ELR (cell line): Measurements from ENCODE around the gene PGC.

Source experiments
- DNase-seq: peaks from one replicate; pipeline ENCODE4 v3.0.0-alpha.2; 2015; ENCODE audit warnings: low read depth

PGC gene

DNA sequence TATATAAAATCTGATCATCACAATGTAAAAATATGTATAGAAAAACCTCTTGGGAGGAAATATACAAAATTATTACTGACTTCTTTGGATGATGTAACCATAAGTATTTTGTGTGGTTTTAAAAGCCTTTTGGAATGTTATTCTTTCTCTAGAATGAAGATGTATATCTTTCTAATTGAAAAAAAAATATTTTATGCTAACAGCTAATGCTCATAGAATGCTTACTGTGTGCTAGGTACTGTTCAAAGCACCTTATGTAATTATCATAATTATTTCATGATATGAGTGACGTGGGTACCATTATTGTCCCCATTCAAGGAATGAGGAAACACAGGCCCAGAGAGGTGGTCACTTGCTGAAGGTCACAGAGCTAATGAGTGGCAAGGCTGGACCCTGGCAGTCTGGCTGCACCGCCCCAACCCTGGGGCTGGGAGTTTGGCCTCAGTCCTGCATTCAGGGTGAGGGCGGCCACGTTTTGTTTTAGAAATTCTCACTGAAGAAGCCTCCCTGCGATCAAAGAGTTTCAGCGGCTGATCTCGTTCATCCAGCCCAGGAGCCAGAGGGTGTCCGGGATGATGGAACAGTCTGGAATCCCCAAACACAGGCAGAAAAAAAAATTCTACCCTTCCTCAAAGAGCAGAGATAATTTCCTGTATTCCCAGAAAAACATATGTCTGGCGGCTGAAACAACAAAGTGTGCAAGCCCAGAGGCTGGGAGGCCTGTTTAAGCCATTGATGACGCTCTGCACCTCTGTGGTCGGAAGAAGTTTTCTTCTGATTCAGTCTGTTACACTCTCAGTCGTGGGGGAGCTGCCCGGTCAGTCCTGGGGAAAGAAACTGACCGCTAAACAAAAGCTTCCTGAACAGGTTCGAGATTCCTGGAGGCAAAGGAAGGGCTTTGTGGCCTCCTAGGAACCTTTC, 49.1 kb downstream of the PGC start:
- DNase-seq, result peak; percentile 94

GRCh38 chr6:41696788-41697187, 50.4 kb downstream of the PGC start:
- no peak for DNase-seq

DNA sequence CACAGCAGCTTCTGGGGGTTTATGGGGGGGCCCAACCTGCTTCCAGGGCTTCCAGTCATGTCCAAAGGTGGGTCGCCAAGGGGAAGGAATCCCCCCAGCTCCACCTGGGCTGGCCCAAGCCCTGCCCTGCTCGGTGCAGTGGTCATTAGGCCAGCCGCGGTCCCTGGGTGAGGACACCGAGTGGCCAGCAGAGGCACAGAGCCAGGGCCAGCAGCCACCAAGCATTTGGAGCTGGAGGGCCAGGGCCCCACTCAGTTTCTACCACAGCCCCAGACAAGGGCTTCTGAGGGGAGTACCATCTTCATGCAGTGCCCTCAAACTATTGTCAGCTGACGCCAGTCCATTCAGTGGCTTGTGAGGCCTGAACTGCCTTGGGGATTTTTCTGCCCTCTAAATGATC, 51.4 kb downstream of the PGC start:
- DNase-seq, result no peak

DNA sequence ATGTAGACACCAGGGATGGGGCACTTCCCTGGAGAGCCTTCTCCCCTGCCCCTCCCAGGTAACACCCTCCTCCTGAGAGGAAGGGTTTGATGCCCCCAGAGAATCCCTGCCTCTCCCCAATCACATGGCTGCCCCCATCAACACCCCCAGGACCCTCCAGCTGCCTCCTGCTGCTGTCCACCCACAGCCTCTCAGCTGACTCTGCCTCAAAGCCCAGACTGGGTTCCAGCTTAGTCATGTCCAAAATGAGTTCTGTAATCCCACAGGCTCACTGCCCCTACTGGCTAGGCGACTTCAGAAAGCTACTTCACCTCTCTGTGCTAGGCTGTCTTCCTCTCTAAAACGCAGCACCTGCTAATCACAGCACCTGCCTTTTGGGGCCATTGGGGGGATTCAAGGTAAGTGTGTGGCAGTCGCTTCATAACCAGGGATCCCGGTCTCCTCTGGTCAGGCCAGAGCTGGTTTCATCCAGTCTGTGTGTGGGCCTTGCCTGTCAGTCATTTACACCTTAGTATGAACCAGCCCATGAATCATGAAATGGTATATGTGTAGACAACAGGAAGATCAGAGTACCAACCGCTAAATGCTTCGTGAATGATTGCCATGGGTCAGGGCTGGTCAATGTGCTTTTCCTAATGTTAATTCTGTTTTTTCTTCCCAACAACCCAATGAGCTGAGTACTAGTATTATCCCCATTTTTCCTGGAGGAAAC, 52.2 kb downstream of the PGC start:
- DNase-seq, result peak; percentile 32

GRCh38 chr6:41693281-41694240, 53.6 kb downstream of the PGC start:
- DNase-seq, result no peak

- no peak for DNase-seq
These were observed 54.5 kb downstream of the PGC start for GRCh38 chr6:41692730-41693129.

DNA sequence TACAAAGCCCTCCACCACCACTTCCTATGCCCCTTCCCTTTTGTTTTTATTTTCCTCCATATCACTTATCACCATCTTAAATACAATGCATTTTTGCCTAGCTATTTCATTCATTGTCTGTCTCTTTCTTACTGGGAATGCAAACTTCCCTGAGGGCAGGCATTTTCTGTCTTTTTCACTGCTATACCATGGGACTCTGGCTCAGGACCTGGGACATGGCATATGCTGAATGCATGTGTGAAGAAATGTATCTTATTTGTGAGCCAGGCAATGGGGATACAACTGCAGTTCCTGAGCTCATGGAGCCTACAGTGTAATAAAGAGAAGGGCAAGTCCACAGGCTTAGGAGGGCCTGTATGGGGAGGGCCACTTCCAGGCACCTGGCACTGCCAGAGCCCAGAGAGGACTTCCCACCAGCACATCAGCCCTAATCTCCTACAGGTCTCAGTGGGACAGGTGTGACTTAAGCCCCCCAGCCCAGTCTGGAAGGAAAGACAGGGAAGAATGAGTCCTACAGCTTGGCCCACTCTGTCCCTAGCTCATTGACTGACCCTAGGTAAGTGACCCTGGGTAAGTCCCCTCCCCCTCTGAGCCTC, 55.0 kb downstream of the PGC start:
- no peak for DNase-seq

- no peak for DNase-seq
These were observed 55.6 kb downstream of the PGC start for GRCh38 chr6:41691426-41692079.

DNA sequence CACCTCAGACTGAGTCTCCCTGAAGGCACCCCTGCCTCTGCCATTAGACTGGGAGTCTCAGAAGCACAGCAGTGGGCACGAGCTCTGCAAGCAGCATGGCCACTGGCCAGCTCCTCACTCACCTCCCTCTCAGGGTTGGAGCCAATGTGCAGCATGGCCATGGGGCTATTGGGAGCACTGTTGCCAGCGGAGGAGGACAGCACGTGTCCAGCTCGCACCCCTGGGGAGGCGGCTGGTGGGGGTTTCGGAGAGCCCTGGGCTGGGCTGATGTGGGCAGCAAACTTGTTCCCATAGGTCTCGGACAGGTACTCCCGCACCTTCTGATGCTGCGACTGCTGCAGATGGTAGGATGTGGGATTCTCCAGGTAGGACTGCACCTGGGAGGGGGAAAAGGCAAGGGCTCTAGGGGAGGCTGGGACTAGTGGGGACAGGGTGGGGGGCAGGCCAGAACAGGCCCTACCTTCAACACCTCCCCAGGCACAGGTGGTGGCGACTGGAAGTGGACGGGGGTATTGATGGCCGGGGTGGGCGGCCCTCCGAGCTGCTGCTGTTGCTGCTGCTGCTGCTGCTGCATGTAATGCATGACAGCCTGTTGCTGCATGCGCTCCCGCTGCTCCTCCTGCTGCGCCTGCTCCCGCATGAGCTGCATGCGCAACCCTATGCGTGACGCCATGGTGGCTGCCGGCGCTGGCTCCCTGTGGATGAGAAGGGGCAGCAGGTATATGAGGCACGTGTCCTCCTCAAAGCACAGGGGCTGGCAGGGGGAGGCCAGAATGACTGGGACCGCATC, 56.5 kb downstream of the PGC start:
- no peak for DNase-seq

GRCh38 chr6:41689171-41690008, 57.8 kb downstream of the PGC start:
- peak; percentile 46 for DNase-seq

DNA sequence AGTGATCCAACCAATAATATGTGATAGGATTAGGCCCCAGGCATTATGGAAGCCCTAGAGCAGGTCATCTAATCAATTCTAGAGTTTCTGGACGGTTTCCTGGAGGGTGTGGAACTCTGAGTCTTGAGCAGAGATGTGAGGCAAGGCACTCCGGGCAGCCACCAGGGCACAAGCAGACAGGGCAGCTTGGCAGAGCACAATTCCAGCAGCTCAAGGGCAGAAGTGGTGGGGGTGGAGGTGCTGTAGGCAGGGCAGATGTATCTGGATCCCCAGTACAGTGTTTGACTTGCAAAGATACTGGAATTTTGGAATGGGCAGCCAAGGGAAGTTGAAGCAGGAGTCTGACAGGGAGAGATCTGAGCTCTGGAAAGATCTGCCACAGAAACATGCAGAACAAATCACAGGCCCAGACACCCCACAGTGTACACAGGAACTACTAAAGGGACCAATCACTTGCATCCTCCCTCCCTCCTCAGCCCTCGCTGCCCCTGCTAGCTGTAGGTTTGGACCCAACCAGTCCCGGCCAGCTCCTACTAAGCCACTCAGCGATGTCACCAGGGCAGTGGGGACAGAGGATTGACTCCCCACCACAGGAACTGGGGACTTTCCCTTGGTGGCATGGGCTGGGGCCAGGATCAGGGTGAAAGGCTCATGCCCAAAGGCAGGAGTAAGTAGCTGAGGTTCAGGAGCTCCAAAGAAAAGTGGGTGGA, 58.8 kb downstream of the PGC start:
- no peak for DNase-seq

DNA sequence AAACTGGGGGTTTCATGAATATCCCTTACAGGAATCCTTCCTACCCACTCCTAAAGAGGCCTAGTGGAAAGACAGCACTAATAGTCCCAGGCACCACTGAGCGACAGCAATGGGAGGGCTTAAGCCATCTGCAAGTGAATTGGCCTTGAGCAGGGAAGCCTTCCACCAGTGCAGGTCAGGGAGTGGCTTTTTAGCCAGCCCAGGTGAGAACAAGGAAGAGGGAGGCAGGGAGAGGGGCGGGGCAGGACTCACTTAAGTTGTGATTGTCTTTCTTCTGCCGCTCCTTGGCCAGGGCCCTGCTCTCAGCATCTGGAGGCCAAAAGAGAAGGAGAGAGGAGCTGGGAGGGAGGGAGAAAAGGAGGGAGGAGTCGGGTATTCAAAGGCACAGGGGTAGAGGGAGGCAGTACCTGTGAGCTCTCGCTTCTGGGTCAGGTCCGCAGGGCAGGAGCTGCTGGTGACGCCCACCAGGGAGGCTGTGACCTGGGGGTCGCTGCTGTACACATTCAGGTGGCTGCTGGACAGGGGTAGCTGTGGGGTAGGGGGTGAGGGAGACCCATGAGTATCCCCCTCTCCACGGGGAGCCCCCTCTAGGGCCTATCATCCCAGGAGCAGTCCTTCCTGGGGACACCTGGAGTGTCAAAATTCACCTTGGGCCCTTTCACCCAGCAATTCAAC, 59.6 kb downstream of the PGC start:
- DNase-seq, result no peak
